Measurements from ENCODE around the gene DFFA.
A peak's percentile ranks its signal among the peaks of the same experiment; 100 is the strongest.
"Not testable (repeated sequence)": the region's sequence is repeated elsewhere in the genome, so short reads cannot be mapped to it uniquely, and the experiment has no call there.

Gene DFFA

DNA sequence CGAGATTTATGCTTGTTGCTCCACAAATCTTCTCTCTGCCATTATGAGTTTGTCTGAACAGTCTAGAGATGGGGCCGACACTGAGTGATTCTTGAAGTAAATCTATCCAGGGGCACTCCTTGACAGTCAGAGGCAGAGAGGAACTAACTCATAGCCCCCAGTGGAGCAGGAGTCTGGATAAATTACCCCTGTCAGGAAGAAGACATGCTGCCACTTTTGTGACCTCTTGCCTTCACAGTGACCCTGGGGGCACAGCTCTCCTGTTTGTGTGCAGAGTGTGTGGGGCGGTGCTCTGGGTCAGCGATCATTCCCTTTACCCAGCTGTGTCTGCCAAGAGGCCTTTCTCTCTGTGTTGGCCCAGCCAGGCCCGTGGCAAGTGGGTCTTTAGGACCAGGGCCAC lies 31.9 kb upstream of the DFFA start:
- no peak for FAIRE-seq

DNA sequence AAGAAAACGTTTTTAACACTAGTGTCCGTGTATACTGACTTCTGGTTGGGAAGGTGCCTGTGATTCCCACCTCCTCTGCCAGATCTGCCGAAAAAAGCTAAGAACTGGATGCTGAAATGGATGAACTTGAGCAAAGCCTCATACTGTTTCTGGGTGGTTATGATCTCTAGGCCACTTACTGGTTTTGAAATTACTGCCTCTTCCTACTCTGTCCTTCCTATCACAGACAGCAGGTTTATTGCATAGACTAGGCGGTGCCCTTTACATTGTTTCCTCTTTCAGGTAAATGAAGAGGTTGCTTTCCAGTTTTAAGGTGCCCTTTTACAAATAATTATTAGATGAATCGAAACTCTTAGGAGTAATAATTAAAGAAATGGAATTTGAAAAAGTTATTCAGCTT lies 29.9 kb upstream of the DFFA start:
- no peak for FAIRE-seq

DNA sequence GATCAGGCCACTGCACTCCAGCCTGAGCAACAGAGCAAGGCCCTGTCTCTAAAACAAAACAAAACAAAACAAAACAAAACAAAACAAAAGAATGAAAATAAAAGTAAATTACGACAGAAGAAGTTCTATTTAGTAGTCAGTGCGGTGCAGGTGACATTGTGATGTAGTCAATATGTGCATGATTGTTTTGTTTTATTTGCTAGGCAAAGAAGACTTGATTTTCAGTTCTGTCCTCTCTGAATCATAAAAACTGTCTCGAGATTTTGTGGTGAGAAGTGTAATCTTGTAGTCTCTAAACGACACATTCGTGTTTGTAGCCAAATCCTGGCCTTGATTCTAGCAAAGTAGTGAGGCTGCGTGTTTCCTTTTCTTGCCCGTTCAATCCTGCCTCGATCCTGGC lies 25.9 kb upstream of the DFFA start:
- no peak for FAIRE-seq

DNA sequence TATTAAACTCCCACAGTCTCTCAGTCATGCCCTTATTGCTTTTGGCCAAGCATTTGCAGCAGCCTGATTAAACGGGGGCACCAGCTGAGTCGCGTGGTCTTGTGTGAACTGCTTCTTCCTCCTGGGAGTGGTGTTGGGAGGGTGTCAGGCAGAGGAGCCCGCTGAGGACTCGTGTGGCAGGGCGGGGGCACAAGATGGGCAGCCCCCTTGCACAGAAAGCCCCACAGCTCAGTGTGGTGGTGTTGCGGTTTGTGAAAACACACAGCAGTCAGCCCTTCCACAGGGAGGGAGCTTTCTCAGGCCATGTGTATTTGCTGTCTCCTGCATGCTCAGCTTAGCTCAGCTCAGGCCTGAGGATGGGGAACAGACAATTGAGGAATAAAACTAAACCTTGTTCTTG lies 24.8 kb upstream of the DFFA start:
- FAIRE-seq: no peak

DNA sequence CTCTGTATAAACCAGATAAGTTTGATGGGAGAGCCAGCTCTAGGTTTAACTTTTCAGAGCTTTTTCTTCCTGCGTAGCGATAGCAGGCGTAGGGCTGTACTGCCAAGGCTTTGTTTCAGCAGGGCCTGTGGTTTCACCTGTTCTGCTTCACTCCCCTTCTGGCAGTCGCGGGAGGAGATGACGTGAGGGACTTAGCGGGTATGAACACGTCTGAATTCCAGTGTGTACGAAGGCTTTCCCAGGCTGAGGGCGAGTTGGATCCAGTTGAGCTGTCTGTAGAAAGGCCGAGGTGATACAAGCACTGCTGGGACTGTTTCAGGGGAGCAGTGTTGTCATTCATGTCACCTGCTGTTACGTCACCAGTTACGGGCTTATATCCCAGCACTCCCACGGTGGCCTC lies 23.6 kb upstream of the DFFA start:
- no peak for FAIRE-seq

DNA sequence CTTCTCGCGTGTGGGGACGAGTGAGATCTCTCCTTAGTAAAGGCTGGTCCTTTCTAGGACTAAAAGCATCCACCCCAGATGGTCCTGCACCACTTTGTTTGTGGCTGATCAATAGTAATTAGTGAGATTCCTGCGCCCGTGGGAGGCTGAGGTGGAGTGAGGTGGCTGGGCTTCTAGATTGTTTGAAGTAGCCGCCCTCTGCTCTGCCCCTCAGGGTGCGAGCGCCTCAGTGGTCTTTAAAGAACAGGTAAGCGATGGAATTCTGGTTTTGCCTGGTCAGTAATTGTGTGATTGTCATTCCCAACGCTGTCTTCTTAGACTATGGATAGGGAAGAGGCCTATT lies 23.1 kb upstream of the DFFA start:
- no peak for FAIRE-seq

DNA sequence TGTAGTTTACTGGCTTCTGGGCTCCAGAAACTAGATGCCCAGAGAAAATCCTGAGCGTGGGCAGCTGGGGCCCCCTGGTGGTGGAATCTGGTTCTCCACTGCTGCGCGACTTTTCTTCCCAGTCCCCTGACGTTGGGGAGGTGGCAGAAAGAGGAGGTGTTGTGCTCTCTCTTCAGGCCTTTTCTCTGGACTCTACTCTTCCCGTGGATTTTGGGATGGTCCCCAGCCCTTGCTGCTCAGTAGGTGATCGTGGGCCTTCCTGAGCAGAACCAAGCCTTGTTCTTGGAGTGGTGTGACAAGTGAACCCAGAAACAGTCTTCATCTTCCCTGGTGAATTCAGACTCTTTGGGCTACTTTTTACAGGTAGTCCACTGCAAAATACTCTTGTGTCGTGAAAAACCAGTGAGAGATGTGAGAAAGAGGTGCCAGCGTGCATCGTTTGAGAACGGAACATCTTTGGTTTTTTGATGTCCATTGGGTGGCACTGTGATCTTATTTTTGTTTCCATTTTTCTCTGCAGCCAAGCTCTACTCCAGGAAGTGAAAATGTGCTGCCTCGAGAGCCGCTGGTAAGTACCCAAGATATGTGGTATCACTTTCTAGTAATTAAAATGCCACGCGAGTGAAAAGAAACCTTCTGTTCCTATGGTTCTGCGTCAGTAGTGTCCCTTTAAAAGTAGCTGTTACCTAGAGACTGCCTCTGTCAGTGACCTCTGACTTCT lies 22.6 kb upstream of the DFFA start:
- peak; percentile 33 for FAIRE-seq

DNA sequence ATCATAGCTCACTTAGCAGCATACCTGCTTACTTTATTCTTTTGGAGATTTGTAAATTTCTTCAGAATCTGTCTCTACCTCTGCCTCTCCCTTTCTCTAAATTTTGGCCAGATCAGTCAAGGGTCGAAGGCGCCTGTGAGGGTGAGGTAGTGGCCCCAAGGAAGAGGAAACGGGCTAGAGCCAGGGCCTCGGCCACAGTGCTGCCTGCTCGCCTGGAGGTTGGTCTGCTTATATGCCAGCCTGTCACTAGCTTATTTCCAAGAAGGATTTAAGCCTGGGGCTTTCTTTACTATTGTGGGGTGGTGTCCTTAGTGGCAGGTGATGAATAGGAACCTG lies 22.1 kb upstream of the DFFA start:
- FAIRE-seq: no peak

DNA sequence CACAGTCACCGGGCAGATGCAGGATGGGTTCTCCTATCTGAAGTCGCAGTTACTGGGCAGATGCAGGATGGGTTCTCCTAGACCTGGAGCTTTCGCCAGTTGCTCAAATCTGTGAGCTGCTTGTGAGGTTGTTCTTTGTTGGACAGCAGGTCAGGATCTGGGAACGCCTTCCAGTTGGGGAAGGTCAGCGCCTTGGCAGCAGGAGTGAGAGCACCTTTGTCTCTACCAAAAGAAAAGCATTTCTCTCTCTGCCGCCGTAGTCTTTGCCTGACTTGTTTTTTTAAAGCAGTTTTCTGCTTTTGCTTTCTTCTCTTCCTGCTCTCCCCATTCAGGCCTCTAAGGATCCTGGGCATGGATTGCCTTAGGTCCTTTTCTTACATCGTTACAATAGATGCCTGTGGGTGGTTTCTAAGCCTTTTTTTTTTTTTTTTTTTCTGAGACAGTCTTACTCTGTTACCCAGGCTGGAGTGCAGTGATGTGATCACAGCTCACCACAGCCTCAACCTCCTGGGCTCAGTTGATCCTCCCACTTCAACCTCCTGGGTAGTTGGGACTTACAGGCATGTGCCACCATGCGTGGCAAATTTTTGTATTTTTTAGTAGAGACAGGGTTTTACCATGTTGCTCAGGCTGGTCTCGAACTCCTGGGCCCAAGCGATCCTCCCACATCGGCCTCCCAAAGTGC lies 18.1 kb upstream of the DFFA start:
- FAIRE-seq: no peak

DNA sequence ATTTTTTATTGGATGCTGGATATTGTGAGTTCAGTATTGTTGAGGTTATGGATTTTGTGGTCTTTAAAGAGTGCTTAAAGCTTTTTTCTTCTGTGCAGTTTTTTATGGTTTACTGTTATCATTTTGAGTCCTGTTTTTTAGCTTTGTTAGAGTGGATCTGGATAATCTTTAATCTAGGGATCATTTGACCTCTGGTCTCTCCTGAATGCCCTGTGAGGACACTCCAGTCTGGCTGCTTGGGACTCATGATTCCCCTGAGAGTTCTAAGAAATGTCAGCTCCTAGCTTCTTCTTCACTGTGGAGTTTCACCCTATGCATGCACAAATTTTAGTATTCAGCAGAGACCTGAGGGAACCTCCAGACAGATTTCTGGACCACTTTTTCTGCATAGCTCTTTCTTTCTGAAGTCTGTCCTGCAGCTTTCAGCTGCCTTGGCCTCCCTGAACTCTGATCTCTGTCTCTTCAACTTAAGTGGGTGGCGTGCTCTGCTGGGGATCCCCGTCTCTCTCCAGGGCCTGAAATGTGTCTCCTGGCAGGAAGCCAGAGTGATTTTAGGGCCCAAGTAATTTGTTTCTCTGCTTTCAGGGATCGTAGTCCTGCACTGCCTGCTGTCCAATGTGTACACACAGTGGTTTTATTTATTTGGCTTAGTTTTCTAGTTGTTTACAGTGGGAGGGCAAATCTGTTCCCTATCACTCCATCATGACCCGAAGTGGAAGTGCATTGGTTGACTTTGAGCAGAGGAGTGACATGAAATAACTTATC lies 17.1 kb upstream of the DFFA start:
- no peak for FAIRE-seq

DNA sequence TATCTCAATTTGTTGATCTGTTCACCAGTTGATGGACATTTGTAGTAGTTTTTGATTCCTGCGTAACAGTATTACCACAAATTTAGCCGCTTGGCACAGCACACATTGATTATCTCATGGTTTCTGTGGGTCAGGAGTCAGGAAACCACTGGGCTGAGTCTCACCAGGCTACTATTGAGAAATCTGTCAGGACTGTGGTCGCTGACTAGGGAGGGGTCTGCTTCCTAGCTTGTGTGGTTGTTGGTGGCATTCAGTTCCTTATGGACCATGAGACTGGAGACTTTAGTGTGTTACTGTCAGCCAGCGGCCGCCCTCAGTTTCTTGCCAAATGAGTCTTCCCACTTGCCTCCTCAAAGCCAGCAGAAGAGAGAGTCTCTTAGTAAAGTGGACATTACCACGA lies 12.2 kb upstream of the DFFA start:
- FAIRE-seq: no peak

DNA sequence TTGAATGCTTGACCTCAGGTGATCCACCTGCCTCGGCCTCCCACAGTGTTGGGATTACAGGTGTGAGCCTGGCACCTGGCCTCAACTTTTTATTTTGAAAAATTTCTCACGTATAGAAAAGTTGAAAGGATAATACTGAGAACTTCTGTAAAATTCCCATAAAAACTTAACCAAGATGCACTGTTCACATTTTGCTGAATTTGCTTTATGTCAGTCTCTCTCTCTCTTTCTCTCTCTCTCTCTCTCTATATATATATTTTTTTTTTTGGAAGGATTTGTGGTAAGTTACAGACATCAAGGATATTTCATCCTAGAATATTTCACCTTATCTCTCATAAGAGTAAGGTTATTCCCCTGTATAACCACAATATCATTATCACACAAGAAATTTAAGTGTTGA lies 8.3 kb upstream of the DFFA start:
- FAIRE-seq: no peak

DNA sequence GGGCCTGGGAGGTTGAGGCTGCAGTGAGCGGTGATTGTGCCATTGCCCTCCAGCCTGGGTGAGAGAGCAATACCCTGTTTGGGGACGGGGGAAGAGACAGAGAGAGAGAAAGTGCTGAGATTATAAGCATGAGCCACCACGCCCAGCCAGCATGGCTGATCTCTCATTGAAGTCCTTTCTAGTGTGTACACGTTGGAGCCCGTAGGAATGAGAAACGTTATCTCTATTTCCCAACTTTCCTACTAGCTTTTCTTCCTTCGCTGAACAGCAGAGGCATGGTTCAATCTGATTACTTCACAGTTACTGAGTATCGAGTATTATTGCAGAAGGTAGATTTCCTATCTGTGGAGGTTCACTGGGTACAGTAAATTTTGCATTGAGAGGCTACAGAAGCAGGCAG lies 7.0 kb upstream of the DFFA start:
- no peak for FAIRE-seq

DNA sequence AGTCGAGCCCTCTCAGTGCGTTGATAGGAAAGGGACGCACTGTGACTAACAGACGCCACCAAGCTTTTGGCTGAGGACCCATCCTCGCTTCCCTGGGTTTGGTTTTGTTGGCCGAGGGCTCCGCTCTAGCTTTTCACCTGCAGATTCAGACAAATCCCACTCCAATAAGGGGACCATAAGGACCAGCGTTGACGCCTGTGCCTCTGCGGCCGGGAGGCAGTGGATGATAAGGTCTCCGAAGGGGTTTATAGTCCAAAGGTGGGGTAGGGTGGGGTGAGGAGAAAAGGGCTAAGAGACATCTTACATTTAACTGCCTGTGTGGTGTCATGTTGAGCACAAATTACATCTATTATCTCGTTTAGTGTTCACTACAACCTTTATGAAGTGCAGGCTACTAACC lies 3.2 kb upstream of the DFFA start:
- FAIRE-seq: no peak

DNA sequence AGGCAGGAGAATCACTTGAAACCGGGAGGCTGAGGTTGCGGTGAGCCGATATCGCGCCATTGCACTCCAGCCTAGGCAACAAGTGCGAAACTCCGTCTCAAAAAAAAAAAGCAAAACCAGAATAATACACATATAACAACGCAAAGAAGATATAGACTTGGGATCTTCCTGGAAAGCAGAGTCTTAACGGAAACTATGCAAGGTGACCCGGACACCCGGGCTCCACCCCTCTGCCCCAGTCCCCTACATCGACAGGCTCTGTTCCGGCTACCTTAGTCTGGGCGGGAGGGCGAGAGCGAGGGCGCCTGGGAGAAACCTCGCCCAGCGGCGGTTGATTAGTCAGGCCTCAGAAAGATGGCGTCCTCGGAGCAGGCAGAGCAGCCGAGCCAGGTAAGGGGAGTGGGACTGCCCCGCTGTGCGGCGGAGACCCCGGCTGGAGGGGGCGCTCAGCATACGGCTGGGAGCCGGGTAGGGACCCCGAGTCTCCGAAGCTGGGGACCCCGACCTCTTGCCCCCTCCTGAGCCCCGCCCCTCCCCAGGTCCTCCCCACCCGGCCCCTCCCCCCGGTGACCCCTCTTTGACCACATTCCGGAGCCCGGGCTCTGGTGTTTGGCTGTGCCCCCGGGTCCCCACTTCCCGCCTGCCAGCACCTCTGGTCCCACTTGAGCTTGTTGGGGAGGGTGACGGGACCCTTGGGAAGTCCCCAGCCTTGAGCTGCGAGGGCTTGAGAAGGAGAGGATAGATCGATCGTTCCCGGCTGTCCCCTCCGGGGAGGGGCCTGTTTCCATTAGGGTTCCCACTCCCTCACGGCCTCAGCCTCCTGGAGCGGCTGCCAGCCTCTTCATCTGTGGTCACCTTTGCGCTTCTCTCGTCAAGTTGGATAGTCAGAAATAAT lies 2.5 kb upstream of the DFFA start, which contains the start of gene PEX14:
Gene PEX14, plus strand, starts transcription at position 338 of the 895 bp plus-strand sequence. Its CDS starts 17 bp downstream, at position 355.
- FAIRE-seq: no peak

DNA sequence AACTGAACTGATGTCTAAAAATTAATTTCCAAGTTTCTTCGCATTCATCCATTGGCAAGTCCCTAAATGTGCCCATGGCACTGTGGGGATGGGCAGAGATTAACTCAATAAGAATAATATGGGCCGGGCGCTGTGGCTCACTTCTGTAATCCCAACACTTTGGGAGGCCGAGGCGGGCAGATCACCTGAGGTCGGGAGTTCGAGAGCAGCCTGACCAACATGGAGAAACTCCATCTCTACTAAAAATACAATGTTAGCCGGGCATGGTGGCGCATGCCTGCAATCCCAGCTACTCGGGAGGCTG lies 1.9 kb upstream of the DFFA start:
- not testable (repeated sequence) for FAIRE-seq

DNA sequence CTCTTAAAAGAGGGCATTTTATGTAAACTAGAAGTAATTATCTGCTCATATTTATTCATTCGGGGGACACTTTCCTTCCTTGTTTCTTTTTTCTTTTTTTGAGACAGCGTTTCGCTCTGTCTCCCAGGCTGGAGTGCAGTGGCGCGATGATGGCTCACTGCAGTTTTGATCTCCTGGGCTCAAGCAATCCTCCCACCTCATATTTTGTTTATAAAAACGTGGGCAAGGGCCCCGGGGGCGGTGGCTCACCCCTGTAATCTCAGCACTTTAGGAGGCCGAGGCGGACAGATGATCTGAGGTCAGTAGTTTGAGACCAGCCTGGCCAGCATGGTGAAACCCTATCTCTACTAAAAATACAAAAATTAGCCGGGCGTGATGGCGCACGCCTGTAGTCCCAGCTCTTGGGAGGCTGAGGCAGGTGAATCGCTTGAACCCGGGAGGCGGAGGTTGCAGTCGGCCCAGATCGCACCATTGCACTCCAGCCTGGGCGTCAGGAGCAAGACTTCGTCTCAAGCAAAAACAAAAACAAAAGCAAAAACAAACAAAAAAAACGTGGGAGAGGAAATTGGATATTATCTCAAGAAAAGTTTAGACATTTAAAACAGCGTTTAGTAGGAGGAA lies 926 bp upstream of the DFFA start:
- FAIRE-seq: no peak

DNA sequence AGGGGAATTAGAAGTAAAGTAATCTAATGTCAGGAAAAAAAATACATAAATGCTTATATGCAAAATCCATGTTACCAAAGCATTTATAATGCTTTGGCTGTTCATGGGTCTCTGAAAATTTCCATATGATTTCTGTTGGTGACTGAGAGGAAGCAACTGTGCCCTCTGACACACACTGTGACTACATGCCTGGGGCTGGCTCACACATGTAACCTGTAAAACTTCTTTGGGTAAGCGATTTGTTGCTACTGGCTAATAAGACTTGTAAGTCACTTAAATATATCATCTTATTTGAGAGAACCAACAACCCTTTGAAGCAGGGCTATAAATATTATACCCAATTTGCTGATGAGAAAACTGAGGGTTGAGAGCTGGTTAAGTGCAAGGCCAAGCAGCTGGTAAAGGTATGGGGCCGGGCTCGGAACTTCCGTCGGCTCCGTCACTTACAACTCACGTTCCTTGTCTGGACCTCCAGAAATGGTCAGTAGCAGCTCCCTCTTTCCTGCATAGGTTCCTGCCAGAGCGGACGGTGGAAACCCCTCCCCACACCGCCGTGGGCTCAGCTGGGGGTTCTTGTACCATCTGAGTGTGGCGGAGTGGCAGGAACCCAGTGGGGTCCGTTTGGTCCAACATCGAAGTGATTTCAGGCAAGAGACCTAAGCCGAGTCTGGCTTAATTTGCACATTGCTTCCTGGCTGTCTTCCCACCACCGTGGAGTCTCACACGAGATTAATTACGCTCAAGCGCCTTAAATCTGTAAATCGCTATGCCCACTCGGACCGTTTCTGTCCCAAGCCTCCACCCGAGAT lies 714 bp downstream of the DFFA start:
- no peak for FAIRE-seq

DNA sequence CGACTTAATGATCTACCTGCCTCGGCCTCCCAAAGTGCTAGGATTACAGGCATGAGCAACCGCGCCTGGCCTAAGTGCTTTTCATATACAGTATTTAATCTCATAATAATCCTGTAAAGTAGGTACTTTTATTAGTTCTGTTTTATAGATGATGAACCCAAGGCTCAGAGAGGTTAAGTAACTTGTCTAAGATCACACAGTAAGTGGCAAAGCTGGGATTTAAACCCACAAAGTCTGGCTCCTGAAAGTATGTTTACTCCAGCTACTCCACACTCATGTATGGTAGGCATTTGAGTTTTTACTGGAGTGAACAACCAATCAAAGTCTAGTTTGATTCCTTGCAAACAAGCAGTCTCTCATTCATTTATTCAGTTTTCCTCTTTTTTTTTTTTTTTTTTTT lies 2.3 kb downstream of the DFFA start:
- no peak for FAIRE-seq

DNA sequence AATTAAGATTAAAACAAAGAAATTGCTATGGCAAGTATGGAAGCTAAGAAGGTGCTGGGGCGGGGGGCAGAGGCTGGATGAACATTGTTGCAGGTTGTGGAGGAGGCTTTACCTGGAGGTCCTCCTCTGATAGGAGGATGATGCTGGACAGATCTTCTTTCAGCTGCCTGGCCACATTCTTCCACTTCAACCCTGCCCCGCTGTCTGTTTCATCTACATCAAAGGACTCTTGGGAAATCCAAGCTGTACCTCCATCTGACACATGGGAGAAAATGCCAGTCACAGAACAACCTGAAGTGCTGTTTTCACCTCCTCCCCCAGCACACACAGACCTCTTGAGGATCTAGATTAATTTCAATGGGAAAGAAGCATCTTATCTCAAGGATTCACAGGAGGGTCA lies 5.3 kb downstream of the DFFA start:
- FAIRE-seq: no peak

DNA sequence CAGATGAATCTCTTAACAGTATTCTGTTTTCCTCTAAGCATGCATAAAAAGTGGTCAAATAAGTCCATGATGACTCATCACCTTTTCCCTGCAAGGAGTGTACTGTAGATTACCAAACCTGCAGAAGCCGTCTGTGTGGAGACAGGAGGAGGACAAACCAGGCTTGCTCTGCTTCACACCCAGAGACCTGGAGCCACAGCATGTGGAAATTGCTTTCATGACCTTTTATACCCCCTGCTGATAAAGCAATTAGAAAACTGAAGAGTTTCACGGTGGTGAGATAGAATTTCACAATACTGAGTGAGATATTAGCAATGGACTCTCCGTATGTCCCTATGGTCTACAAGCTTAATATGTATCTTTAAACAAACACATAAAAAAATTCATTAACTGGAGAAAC lies 13.1 kb downstream of the DFFA start:
- FAIRE-seq: no peak

DNA sequence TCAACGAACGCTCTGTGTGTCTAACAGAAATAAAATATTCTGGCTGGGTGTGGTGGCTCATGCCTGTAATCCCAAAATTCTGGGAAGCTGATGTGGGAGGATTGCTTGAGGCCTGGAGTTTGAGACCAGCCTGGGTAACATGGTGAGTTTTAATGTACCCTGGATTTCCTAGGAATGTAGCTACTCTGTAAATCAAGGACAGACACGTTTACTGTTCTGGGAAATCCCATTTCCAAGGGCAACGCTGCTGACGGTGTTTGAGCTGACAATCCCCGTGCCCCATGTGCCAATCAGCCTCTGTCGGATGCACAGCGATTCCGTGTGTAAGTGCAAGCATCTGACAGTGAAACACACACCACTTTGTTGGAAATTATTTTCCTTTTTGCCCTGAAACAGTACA lies 14.5 kb downstream of the DFFA start:
- no peak for FAIRE-seq

Data from endometrium (tissue), 2 donors.